Measurements from ENCODE around the gene EDC3.

- TF ChIP-seq POLR2A (IDR thresholded peaks at IDR 0.05) (no peak), EP300 (IDR thresholded peaks at IDR 0.05) (no peak)
- TF ChIP-seq, protein P1, sequence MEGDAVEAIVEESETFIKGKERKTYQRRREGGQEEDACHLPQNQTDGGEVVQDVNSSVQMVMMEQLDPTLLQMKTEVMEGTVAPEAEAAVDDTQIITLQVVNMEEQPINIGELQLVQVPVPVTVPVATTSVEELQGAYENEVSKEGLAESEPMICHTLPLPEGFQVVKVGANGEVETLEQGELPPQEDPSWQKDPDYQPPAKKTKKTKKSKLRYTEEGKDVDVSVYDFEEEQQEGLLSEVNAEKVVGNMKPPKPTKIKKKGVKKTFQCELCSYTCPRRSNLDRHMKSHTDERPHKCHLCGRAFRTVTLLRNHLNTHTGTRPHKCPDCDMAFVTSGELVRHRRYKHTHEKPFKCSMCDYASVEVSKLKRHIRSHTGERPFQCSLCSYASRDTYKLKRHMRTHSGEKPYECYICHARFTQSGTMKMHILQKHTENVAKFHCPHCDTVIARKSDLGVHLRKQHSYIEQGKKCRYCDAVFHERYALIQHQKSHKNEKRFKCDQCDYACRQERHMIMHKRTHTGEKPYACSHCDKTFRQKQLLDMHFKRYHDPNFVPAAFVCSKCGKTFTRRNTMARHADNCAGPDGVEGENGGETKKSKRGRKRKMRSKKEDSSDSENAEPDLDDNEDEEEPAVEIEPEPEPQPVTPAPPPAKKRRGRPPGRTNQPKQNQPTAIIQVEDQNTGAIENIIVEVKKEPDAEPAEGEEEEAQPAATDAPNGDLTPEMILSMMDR (IDR thresholded peaks at IDR 0.05), result no peak
Measured at GRCh38 chr15:74585191-74585590, 110.6 kb downstream of the EDC3 start.
